Heart right ventricle (tissue), 16 donors: ENCODE results near the gene PPM1K. TPM values are rescaled to one million over a fixed set of nuclear protein-coding genes. Genes with fewer than 3 reads are reported as not detected.

ENCODE experiments used
- ATAC-seq, 8 donors: fragments of 200-7000 bp; cut with Tn5 transposase; one replicate each; pipeline ENCODE4 v1.9.1; 2020; ENCODE audit warnings: mild to moderate bottlenecking in 8 of 8, moderate library complexity in 8 of 8, moderate number of reproducible peaks in 1 of 8
- DNase-seq, 2 donors: peaks; one replicate each; pipeline ENCODE4 v3.0.0-alpha.2; 2020
- H3K27ac ChIP-seq, 10 donors: fragments of 200-600 bp; sonication (generic) in 2 of 10; one replicate each; pipeline versions ENCODE4 v1.5.0 to v1.8.0; 2020 to 2022; ENCODE audit warnings: mild to moderate bottlenecking in 3 of 10
- H3K27me3 ChIP-seq, 7 donors: fragments of 200-600 bp; one replicate each; pipeline ENCODE4 v1.8.0; 2021 to 2022; ENCODE audit warnings: mild to moderate bottlenecking in 2 of 7
- H3K36me3 ChIP-seq, 9 donors: fragments of 200-600 bp; sonication (generic) in 1 of 9; one replicate each; pipeline versions ENCODE4 v1.5.0 to v1.8.0; 2020 to 2022; ENCODE audit warnings: mild to moderate bottlenecking in 2 of 9
- H3K4me1 ChIP-seq, 9 donors: fragments of 200-600 bp; sonication (generic) in 1 of 9; one replicate each; pipeline versions ENCODE4 v1.5.0 to v1.8.0; 2020 to 2022; ENCODE audit warnings: mild to moderate bottlenecking in 4 of 9
- H3K4me3 ChIP-seq, 10 donors: fragments of 200-600 bp; sonication (generic) in 2 of 10; one replicate each; pipeline versions ENCODE4 v1.5.0 to v1.8.0; 2020 to 2022; ENCODE audit warnings: mild to moderate bottlenecking in 7 of 10, moderate library complexity in 2 of 10
- H3K9me3 ChIP-seq, 11 donors: fragments of 200-600 bp in 10 of 11; sonication (generic) in 2 of 11; one replicate each; pipeline versions ENCODE4 v1.5.0 to v1.8.0; 2013 to 2022; ENCODE audit warnings: mild to moderate bottlenecking in 2 of 11, control low read depth in 1 of 11, moderate library complexity in 1 of 11
- CTCF ChIP-seq, 9 donors: fragments of 200-600 bp; sonication (generic) in 2 of 9; IDR thresholded peaks; one replicate each; pipeline versions ENCODE4 v1.5.0 to v1.8.0; 2021 to 2022; ENCODE audit warnings: antibody characterized with exemption in 9 of 9, mild to moderate bottlenecking in 5 of 9, moderate library complexity in 1 of 9
- WGBS, 2 donors: extraction: QIAGEN DNeasy Blood & Tissue Kit; methylation state at CpG; one replicate each; pipeline ENCODE4 v1.1.7; 2013; ENCODE audit warnings: inconsistent platforms in 1 of 2; 5-methylcytosine and 5-hydroxymethylcytosine counted together
- intact Hi-C, 10 donors: fragments of 100-400 bp; cut with DNase I; formaldehyde crosslinking; loops; one replicate each; pipeline versions ENCODE4 v1.11.1 to v1.14.2; 2022
- long read RNA-seq, 3 donors: library from polyadenylated mRNA; unstranded; transcript quantifications; one replicate each; pipeline ENCODE4 v2.0.0, GENCODE V29; 2020 to 2021
- polyA plus RNA-seq, 2 donors: library from polyadenylated mRNA; stranded (reverse); fragments of 200-250 nt; gene quantifications; one replicate each; pipeline ENCODE4 v1.2.3, GENCODE V29; 2013
- total RNA-seq, 10 donors: library from RNA; stranded (reverse); fragmentation: NEBNext Ultra II Directional in 3 of 10; extraction: Animal tissue kit (Norgen Biotek cat#: 25700) in 3 of 10; gene quantifications; one replicate each; pipeline versions ENCODE4 v1.2.1 to v1.2.4, GENCODE V29; 2021 to 2023
- donor health status: Arrhythmogenic right ventricular cardiomyopathy.
- donor health status: ischemic (EF 13 %, LVEDD 7.1; RV severe dilation, severe dysfunction).
- donor health status: healthy with polysubstance abuse.
- donor health status: DM: no; HTN: yes; CAD: no.
- donor health status: DM: no; HTN: no; CAD: no.
- donor health status: ischemic (EF 25% LVEDD 6.9; RV normal size, moderate dysfunction).
- donor health status: ischemic (EF 25% LVEDD 5.7; RV mildly dilated, moderate dysfunction).
- donor health status: healthy.
- donor health status: DM: yes; HTN: yes; CAD: no.
- donor health status: Ischemic cardiomyopathy.
- donor health status: ischemic (EF 35%, LVEDD 5.7; RV mildly dilated, moderate dysfunction).
- donor health status: nonischemic (EF 11% LVEDD 7.7; RV severe dilation, severe dysfunction).
- donor health status: DM: yes; HTN: yes; CAD: no.
- donor health status: PGD.
- donor health status: ischemic (EF 29% LVEDD 5.4; RV normal size, mild dysfunction).
- donor health status: nonischemic (EF 23%, LVEDD 6.1; RV moderate dilation, normal function).

PPM1K gene
- 100 to 1,000 TPM; 160 to 357 (median 282) TPM for total RNA-seq
- polyA plus RNA-seq, result 10 to 100 TPM; 47.4 to 58.5 TPM
- long read RNA-seq, donor 1, full-length matches to known transcripts, result 179 of 238 reads
- long read RNA-seq, donor 1, partial matches to known transcripts, result 34 of 238 reads
- long read RNA-seq, donor 1, other reads (novel, unspliced or antisense), result 25 of 238 reads
- long read RNA-seq, donor 2, full-length matches to known transcripts, result 198 of 297 reads
- long read RNA-seq, donor 2, partial matches to known transcripts, result 73 of 297 reads
- long read RNA-seq, donor 2, other reads (novel, unspliced or antisense), result 26 of 297 reads
- long read RNA-seq, donor 3, full-length matches to known transcripts, result 265 of 378 reads
- long read RNA-seq, donor 3, partial matches to known transcripts, result 68 of 378 reads
- long read RNA-seq, donor 3, other reads (novel, unspliced or antisense), result 45 of 378 reads

DNA sequence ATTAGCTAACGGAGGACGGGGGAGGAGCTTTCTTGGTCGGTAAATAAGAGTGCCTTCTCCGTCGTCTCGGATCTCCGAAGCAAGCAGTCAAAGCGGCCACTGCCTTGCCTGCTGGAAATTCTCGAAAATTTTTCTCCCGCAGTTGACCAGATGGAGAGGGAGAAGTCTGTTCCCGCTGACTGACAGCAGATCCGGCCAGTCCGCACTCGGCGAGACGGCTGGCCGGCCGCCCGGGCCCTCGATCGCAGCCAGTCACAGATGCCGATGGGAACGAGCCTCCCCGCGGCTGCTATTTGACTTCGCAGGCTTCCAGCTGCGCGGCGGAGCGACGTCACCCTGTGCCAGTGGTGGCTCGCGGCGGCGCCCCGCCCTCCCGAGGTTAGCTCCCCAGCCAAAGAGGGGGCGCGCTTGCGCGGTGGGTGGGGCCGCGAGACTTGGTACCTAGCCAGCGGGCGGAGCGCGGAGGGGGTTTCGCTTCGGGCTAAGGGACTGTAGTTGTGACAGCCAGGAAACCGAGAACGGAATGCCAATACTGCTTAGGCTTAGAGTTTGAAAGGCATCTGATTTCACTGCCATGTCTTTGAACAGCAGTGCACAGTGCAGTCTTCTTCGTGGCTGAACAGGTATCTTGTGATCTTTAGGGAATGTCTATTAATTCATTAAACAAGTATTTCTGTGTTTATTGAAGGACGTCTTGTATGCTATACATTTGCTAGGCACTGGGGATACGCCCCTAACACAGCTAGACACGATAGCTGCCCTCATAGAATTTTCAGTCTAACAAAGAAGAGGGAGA lies at the start of gene PPM1K:
PPM1K (minus strand) TSS at position 123 of the 796 bp plus-strand sequence. CDS start 5,978 bp downstream, outside the sequence.
- 0% methylated on average over 55 of the region's 55 CpGs for WGBS, 2 donors
- ATAC-seq (peak; percentile 96 to 98 (median 98)), DNase-seq (peak; percentile 99 to 100)
- Histone ChIP-seq H3K27me3 (no peaks in the 10 kb centered on the region), H3K9me3 (no peaks in the 10 kb centered on the region), H3K4me1 (peaks cover 0 to 31% (median 20%) of the 10 kb centered on the region in 9 donors), H3K4me3 (peak within 1 kb of the TSS; percentile 50 to 91 (median 80)), H3K36me3 (no peaks in the 10 kb centered on the region), H3K27ac (peak within 1 kb of the TSS; percentile 92 to 98 (median 96))
- intact Hi-C loops, result loop anchor here in 7 of 10 donors (2.0 to 10.0 kb wide), 11 partner anchors 42 to 310 kb away; partner anchors contain the start of genes HERC6 (in 6 of the 7), HERC5 (in 4 of the 7), PYURF (in 2 of the 7) and HERC3 (in 1 of the 7)
- peak in 6 of 9 donors; percentile 13 to 48 (median 24) for TF ChIP-seq CTCF (IDR thresholded peaks at IDR 0.05)

DNA sequence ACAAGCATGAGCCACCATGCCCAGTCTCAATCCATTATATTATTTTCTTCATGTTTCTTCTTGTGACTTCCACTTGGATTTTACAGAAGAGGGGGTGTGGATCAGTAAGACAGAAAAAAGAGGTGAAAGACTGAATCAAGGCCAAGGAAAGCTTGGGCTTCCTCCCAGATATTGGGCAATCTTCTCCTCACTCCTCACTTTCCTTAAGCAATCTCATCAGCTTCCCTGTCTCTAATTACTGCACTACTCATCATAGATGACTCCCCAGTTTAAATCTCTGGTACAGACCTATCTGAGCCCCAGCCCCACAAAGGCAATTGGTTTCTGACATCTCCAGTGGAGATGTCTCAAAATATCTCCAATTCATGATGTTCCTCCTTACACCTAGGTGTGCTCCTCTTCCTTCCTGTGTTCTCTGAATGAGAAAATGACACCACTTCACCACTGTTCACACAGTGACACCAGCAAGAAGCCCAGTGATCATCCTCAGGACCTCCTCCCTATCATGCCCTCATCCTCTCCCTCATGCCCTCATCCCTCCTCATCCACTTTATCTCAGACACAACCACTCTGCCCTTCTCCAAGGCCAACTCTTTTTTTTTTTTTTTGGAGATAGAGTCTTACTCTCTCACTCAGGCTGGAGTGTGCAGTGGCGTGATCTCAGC lies 49.5 kb upstream of the PPM1K start:
- no peak overlapping the region for H3K4me3 ChIP-seq
- no peaks in the 10 kb centered on the region for H3K27me3 ChIP-seq
- WGBS, 2 donors, result 94 to 100% methylated on average over 1 of the region's 1 CpG
- intact Hi-C loops, result no loop called here
- peaks cover 0 to 3% (median 0%) of the 10 kb centered on the region in 9 donors for H3K4me1 ChIP-seq
- no peak for DNase-seq
- H3K27ac ChIP-seq, result no peak overlapping the region
- no peaks in the 10 kb centered on the region for H3K36me3 ChIP-seq
- no peak for TF ChIP-seq CTCF (IDR thresholded peaks at IDR 0.05)
- H3K9me3 ChIP-seq, result no peaks in the 10 kb centered on the region
- ATAC-seq, result peak in 1 of 8 donors; percentile 29

- H3K4me3 ChIP-seq, result no peak overlapping the region
- WGBS, 2 donors, result 85% methylated on average over 1 of the region's 1 CpG
- no peaks in the 10 kb centered on the region for H3K36me3 ChIP-seq
- no peaks in the 10 kb centered on the region for H3K9me3 ChIP-seq
- DNase-seq, result no peak
- intact Hi-C loops, result no loop called here
- H3K27me3 ChIP-seq, result no peaks in the 10 kb centered on the region
- no peaks in the 10 kb centered on the region for H3K4me1 ChIP-seq
- H3K27ac ChIP-seq, result no peak overlapping the region
- no peak for TF ChIP-seq CTCF (IDR thresholded peaks at IDR 0.05)
- no peak for ATAC-seq
These were observed 43.3 kb upstream of the PPM1K start for GRCh38 chr4:88327665-88328064.
